ENCODE results near the gene SEPSECS.
A peak's percentile ranks its signal among the peaks of the same experiment; 100 is the strongest.

The SEPSECS gene

GRCh38 chr4:25180524-25181131, 20.4 kb upstream of the SEPSECS start:
- TF ChIP-seq CTCF (conservative IDR thresholded peaks at IDR 0.05; ENCODE audit: low read depth, low read length): peak; percentile 82
- no peak overlapping the region for H3K4me3 ChIP-seq (ENCODE audit: low read depth, low read length)
- peak; percentile 75 for DNase-seq (ENCODE audit: low read depth)

GRCh38 chr4:25178838-25179261, 18.6 kb upstream of the SEPSECS start:
- DNase-seq (ENCODE audit: low read depth): no peak
- TF ChIP-seq CTCF (conservative IDR thresholded peaks at IDR 0.05; ENCODE audit: low read depth, low read length): no peak
- no peak overlapping the region for H3K4me3 ChIP-seq (ENCODE audit: low read depth, low read length)

GRCh38 chr4:25177147-25177546, 16.9 kb upstream of the SEPSECS start:
- no peak for TF ChIP-seq CTCF (conservative IDR thresholded peaks at IDR 0.05; ENCODE audit: low read depth, low read length)
- no peak overlapping the region for H3K4me3 ChIP-seq (ENCODE audit: low read depth, low read length)
- DNase-seq (ENCODE audit: low read depth): no peak

GRCh38 chr4:25174674-25175073, 14.4 kb upstream of the SEPSECS start:
- TF ChIP-seq CTCF (conservative IDR thresholded peaks at IDR 0.05; ENCODE audit: low read depth, low read length): no peak
- no peak overlapping the region for H3K4me3 ChIP-seq (ENCODE audit: low read depth, low read length)
- DNase-seq (ENCODE audit: low read depth): no peak

GRCh38 chr4:25172961-25173915, 13.0 kb upstream of the SEPSECS start:
- H3K4me3 ChIP-seq (ENCODE audit: low read depth, low read length): peak overlapping the region; percentile 3
- peak; percentile 98 for DNase-seq (ENCODE audit: low read depth)
- TF ChIP-seq CTCF (conservative IDR thresholded peaks at IDR 0.05; ENCODE audit: low read depth, low read length): no peak

- H3K4me3 ChIP-seq (ENCODE audit: low read depth, low read length): no peak overlapping the region
- DNase-seq (ENCODE audit: low read depth): no peak
- TF ChIP-seq CTCF (conservative IDR thresholded peaks at IDR 0.05; ENCODE audit: low read depth, low read length): no peak
Measured at GRCh38 chr4:25171201-25171865, 11.1 kb upstream of the SEPSECS start.
